KOPT-K1 (cell line): ENCODE results near the gene USH2A.

Experiments
- H3K27ac ChIP-seq: fragments of 200-600 bp; sonication (generic); 2 replicates; pipeline ENCODE4 v1.5.1; 2016; ENCODE audit warnings: antibody characterized with exemption, mild to moderate bottlenecking, low read depth, low read length; ENCODE audit not compliant: poor library complexity, severe bottlenecking
- H3K36me3 ChIP-seq: fragments of 200-600 bp; sonication (generic); 2 replicates; pipeline ENCODE4 v1.5.1; 2017; ENCODE audit warnings: antibody characterized with exemption, mild to moderate bottlenecking, low read length, moderate library complexity; ENCODE audit not compliant: insufficient read depth
- H3K9me3 ChIP-seq: fragments of 200-600 bp; sonication (generic); 2 replicates; pipeline ENCODE4 v1.5.1; 2017; ENCODE audit warnings: antibody characterized with exemption, low read length, mild to moderate bottlenecking; ENCODE audit not compliant: insufficient read depth, poor library complexity, severe bottlenecking

The USH2A gene

DNA sequence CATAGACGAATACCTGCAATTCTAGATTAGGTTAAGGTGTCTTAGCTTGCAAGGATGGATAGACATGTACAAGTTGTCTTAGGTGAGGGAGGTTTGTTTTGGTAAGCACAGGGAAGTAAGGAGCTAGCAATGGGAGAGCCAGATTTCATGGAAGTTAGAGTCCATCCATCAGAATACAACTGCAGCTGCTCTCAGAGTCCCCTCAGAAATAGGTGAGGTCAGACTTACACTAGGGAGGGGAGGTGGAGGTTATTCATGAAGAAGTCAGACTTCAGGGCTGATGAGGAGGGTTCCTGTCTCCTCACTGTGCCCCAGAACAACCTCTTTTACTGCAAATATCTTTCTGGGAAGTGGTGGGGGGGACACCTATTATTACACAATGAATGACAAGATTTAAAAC lies 770.9 kb downstream of the USH2A start:
- no peaks in the 10 kb centered on the region for H3K9me3 ChIP-seq
- no peak overlapping the region for H3K27ac ChIP-seq

DNA sequence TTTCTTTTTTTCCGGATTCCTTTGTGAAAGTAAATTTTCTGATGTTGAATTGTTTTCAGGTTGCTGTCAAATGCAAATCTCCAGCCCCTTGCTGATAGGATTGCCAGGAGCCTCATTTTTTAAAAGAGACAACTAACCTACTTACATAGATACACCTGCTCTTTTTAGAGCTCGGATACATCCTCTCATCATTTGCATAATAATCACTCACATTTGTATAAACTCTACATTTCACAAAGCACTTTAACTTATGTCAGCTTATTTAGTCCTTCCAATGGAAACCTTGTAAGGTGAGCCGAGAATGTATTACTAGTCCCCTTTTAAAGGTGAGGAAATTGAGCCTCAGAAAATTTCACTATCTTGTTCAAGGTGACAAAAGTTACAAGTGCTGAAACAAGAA lies 771.4 kb downstream of the USH2A start:
- Histone ChIP-seq H3K36me3 (no peaks in the 10 kb centered on the region), H3K27ac (no peak overlapping the region), H3K9me3 (no peaks in the 10 kb centered on the region)

More for the DNA sequence above, 770.9 kb downstream of the USH2A start:
- H3K36me3 ChIP-seq: no peaks in the 10 kb centered on the region

DNA sequence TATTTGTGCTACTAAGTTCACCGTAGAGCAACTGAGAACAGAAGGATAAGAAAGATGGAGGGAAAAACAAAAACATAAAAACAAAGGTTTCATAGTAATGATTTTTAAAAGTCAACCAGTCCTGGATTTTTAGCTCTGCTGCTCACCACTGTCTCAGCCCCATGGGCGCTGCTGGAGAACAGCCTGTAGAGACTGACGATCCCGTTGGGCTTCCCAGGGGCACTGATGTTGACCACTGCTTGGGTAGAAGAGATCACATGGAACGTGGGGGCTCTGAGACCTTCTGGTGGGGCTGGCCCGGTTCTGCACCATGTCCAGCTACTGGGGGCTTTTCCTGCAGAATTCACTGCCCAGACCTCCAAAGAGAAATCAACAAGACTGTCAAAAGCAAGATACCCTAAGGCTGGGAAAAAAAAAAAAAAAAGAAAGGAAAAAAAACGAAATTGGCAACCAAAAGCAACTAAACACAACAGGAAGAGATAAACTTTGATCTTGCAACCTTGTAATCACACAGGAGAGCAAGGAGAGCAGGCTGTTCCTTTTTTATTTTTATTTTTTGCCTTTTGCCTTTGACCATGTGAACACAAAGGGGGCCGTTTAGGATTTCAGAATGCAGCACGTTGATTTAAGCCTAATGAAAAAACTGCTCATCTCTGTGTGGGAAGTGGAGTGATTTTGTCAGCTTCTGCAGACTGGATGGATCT lies 772.6 kb downstream of the USH2A start:
- Histone ChIP-seq H3K9me3 (no peaks in the 10 kb centered on the region), H3K27ac (no peak overlapping the region), H3K36me3 (no peaks in the 10 kb centered on the region)

DNA sequence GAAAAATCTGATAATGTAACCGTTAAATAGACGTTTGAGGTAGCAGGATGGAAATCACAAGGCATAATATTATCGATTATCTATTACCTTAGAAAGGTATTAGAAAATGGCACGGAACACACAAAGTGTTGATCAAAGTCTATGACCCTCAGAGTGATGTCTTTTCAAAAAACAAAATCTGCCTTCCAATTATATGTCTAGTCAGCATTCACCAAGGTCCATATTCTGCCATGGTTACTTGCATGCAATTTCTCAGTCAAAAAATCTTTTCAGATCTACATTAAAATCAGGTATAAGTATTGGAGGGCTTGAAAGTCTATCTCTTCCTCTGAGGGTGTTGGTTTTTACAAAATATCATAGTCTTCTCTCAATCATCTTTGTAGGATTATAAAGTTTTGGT lies 774.3 kb downstream of the USH2A start:
- Histone ChIP-seq H3K36me3 (no peaks in the 10 kb centered on the region), H3K9me3 (no peaks in the 10 kb centered on the region), H3K27ac (no peak overlapping the region)

DNA sequence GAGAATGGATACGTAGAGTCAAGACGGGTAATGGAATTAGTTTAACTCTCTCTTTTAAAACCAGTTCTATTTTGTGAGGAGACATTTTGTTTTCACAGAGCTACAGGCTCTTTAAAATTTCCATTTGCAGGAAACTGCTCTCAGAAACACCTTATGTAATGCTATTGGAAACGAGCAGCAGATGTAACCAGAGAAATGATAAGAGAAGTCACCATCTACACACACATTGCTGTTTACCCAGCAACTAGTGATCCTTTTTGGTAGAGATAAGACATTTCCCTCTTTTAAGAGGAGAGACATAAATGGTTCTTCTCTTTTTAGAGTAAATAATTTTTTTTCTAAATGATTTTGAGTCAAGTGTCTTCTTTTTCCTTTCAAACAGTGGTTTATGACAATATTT lies 775.5 kb downstream of the USH2A start:
- Histone ChIP-seq H3K27ac (no peak overlapping the region), H3K36me3 (no peaks in the 10 kb centered on the region), H3K9me3 (no peaks in the 10 kb centered on the region)

DNA sequence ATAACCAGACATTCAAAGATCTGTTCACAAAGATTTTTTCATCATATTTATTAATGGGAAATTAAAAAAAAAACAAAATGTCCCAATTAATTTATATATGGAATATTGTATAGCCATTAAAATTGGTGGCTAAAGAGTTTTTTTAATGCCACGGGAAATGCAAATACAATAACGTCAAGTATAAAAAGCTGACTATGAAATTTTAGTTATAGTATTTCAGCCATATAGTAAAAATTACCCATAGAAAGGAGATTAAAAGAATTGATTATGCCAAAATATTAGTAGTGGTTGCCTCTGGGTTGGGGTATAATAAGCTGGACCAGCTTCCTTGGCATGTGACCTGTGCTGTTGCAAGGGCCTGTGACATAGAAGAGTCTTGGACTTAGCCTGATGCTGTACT lies 777.4 kb downstream of the USH2A start:
- Histone ChIP-seq H3K36me3 (no peaks in the 10 kb centered on the region), H3K27ac (no peak overlapping the region), H3K9me3 (no peaks in the 10 kb centered on the region)

DNA sequence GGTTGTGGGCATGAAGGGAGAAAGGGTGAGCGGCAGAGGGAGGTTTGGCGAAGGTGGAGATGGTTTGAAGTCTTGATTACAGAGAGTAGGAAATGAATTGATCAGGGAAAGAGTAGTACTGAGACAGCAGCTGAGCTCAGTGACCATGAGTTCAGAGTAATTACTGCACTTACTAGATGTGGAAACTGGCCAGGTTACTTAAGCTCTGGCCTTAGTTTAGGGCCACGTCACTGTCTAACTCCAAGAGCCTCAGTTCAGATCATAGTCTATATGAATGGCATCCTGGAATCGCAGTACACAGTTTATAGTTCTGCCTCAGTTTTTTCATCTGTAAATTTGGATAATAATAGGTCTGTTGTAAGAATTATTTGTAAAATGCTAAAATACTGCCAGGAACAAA lies 778.1 kb downstream of the USH2A start:
- H3K27ac ChIP-seq: no peak overlapping the region
- no peaks in the 10 kb centered on the region for H3K9me3 ChIP-seq
- H3K36me3 ChIP-seq: no peaks in the 10 kb centered on the region

DNA sequence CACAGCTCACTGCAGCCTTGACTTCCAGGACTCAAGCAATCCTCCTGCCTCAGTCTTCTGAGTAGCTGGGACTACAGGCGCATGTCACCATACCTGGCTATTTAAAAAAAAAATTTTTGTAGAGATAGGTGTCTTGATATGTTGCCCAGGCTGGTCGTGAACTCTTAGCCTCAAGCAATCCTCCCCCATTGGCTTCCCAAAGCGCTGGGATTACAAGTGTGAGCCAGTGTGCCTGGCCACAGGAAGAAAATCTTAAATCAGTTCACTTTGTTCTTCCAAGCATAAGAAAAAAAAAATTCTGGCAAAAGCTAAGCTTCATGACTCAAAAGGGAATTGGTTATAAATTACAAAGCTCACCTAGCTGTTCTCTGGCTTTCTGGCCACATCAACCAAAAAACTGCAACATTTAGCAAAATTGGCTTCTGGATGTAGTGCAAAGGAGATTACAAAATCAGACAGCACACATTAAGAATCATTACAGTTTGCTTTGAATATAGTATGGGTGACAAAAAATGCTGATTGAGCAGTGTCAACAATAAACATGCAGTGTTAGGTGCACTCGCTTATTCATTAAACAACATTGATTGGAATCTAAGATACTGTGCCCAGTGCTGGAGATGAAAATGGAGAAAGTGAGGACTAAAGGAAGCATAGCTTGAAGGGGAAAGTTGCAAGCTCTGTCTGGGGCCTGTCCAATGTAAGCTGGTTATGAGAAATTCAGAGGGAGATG lies 779.5 kb downstream of the USH2A start:
- Histone ChIP-seq H3K9me3 (no peaks in the 10 kb centered on the region), H3K36me3 (no peaks in the 10 kb centered on the region), H3K27ac (no peak overlapping the region)

DNA sequence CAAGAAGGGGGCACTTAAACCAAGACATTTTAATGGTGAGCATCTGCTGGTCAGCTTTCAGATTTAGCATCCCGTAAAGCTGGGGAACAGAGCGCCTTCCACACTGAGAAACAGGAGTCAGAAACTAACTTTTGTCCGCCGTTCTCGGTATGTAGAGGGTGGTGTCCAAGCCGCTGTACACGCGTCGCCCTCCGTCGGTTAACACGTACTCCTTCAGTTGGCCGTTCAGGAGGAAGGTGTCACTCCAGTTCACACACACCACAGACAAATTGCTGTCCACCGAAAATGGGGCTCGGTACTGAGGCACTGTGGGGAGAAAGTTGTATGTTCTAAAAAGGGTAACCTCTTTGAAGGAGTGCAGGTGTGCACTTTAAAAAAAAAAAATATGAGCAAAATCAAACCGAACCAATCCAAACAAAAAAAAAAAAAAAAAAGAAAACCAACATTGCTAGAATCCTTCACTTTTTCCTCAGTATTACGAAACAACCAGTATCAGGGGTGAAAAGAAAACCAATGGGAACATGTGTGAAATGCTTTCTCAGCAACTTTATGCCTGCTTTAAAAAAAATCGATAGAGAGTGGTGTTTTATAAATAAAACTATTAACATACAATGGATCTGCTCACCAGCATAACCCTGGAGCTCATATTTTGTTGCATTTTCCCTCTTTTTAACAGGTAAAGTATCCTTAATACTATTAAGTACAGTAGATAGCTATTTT lies 782.7 kb downstream of the USH2A start:
- no peaks in the 10 kb centered on the region for H3K9me3 ChIP-seq
- H3K27ac ChIP-seq: no peak overlapping the region
- no peaks in the 10 kb centered on the region for H3K36me3 ChIP-seq

DNA sequence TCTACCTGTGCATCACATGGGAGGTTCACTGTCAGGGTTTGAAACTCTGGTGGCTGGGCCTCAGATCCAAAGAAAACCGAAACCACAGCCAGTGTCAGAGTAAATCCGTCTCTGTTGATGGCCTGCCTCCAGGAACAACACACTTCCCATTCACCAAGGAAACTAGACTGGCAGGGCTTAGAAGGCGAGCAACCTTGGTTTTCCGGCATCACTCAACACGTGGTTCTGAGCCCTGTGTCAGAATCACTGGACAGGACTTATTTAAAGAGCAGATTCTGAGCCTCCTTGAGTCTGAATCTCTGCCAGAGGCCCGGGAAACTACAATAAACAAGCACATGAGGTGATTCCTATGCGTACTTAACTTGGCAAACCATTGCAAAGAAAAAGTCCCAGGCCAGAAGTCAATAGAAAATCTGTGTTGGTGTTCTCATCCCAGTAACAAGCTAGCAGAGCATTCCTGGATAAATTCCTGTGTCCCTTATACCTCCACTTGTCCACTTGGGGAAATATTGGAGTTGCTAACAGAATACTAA lies 786.1 kb downstream of the USH2A start:
- no peaks in the 10 kb centered on the region for H3K9me3 ChIP-seq
- no peaks in the 10 kb centered on the region for H3K36me3 ChIP-seq
- no peak overlapping the region for H3K27ac ChIP-seq

DNA sequence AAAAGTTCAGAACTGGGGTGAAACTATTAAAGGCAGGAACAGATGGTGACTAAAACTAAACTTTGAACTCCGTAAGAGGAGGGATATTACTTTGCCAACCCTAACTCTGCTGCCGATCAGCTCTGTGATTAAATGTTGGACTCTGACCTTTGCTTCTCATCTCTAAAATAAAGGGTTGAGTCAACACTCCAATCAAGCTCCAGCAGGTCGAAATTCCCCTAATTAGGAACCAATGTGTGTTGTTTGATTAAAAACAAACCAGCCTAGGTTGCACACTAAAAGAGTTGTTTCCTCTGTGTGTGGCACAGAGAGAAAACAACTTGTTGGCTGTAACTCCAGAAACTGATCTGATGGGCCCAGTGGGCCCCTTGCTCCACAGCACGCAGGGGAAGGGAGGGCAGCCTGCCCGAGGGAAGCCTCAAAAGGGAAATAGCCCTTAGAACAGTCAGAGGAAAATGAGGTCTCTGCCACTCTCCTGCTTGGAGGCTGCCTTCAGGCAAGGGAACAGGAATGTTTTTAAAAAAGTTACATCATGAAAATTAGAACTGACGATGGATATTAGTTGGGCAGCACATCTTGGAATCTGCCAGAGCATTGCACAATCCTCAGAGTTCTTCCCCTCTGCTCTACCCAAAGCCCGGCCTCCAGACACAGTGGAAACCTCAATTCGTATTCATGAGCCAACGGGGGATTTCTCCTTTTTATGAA lies 786.8 kb downstream of the USH2A start:
- no peaks in the 10 kb centered on the region for H3K36me3 ChIP-seq
- no peak overlapping the region for H3K27ac ChIP-seq
- H3K9me3 ChIP-seq: no peaks in the 10 kb centered on the region

DNA sequence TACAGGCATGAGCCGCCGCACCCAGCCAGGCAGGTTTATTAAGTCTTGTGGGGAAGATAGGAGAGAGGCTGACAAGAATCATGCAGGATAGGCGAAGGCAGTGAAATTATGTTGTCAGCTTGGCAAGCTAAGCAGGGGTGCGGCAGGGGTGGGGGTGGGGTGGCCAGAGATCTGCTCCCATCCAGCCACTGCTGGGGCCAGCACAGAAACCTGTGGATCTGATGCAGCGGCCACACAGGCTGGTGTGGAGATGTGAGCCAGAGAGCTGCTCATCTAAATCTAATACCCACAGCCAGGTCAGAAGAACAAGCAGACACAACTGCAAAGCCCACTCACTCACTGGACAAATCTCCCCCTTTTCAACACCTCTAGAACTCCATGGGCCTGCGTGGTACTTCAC lies 787.4 kb downstream of the USH2A start:
- Histone ChIP-seq H3K9me3 (no peaks in the 10 kb centered on the region), H3K27ac (no peak overlapping the region), H3K36me3 (no peaks in the 10 kb centered on the region)

DNA sequence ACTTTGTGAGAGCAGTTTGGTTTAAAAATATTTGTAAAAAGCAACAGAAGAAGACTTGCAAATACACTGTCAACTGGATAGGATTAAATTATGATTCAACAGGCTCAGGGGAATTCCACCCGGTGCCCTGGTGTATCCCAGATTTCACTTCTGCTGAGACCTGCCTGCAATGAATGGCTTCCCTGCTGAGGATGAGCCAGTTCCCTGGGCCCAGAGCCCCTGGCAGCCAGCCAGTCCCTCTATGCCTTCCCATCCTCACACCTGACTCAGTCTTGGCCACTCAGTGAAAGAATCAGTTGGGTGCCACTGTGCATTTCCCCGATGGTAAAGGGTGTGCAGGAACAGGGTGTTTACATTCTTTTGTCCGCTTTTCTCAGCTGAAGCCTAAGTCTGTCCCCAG lies 791.8 kb downstream of the USH2A start:
- Histone ChIP-seq H3K9me3 (no peaks in the 10 kb centered on the region), H3K27ac (no peak overlapping the region), H3K36me3 (no peaks in the 10 kb centered on the region)

DNA sequence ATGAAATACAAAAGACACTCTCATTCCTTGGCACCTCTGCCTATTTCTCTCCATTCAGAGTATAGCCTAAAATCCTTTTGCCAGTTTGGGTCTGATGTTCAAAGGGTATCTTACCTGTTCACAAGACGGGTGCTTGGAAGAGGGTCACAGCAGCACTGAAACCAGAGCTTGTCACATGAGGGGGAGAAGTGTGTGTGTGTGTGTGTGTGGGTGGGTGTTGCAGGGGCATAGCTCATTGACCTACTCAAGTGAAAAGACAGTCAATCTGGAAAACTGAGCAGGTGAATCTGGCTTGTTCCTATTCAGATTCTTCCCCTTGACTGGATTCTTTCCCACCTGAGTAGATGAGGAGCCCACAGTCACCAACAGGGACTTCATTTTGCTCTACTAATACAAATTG lies 792.2 kb downstream of the USH2A start:
- no peaks in the 10 kb centered on the region for H3K36me3 ChIP-seq
- no peaks in the 10 kb centered on the region for H3K9me3 ChIP-seq
- no peak overlapping the region for H3K27ac ChIP-seq

DNA sequence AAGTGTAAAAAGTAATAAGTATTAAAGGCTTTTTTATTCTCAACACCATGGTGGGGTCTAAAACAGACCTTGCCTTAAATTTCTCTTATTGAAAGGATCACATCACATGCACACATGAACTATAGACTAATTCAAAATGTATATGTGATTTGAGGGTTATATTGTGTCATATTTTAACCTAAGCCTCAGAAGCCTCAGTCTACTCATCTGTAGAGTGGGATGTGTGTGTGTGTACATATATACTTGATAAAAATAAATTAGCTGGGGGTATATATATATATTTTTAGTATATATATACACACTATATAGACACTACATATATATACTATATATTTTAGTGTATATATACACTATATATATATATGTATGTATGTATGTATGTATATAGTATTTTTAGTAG lies 797.3 kb downstream of the USH2A start:
- peaks cover 17% of the 10 kb centered on the region for H3K36me3 ChIP-seq
- H3K27ac ChIP-seq: no peak overlapping the region
- H3K9me3 ChIP-seq: no peaks in the 10 kb centered on the region
